Bone marrow (tissue), 2 donors: ENCODE data around the gene NFATC3.

Experiments used
- DNase-seq, 2 donors: peaks; one replicate each; lab custom pipeline; 2025; lab: John Stamatoyannopoulos, UW

NFATC3 gene

DNA sequence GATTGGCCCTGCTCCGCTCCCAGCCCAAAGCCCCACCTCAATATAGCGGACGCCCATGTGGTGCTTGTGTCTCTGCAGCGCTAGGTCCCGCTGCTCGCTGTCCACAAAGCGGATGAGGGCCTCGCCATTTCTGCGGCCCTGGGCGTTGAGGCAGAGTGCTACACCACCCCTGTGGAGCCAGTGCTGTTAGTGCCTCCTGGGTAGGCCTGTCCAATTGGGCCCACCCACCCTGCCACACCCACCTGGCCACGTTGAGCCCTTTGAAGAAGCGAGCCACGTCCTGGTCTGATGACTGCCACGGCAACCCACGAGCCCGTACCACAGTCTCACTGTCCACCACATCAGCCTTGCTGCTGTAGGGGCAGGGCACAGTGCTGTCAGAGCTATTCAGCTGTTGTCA, 147.2 kb downstream of the NFATC3 start:
- DNase-seq: no peak

- no peak for DNase-seq
Measured at GRCh38 chr16:68233085-68233834, 148.1 kb downstream of the NFATC3 start.

GRCh38 chr16:68233835-68234187, 148.6 kb downstream of the NFATC3 start:
- no peak for DNase-seq

DNA sequence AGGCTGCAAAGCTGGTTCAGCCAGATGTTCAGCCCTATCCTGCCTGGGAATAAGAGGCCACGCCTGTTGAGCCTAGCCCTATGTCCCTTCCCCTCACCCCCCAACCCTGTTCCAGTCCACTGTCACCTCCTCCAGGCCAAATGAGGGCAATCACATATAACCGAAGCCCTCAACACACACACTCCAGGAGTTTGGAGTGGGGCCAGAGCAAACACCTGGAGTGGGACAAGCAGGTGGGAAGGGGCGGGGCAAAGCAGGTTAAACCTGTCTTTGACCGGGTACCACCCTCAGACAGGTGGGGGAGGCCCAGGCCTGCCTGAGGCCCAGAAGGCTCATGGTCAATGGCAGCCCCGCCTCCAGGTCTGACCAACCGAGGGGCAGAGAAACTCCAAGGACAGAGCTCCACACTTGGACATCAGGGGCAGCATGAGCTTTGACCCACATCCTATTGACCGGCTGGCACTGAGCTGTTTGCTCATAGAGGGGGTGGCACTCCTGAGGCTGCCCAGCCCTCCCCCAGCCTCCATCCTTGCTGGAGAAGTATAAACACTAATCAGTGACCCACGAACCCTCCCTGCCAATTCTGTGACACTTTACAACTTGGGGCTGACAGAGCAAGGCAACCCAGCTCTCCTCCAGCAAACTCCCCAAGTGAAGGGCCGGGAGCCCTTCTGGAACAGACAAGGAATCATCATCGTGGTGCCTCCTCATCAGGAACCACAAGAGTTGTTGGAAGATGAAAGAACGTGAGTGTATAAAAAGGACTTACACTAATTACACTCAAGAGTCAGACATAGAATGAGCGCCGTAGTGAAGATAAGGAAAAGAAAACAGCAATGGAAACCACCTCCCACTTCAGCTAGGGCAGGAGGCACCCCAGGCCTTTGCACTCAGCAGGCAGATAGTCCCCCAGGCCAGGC, 149.3 kb downstream of the NFATC3 start:
- DNase-seq: peak in 1 of 2 donors; percentile 12

GRCh38 chr16:68235108-68235886, 150.1 kb downstream of the NFATC3 start:
- DNase-seq: no peak

- no peak for DNase-seq
Measured at GRCh38 chr16:68235887-68236136, 150.6 kb downstream of the NFATC3 start, which contains the start of gene ESRP2. TSS of gene ESRP2 (minus strand) at chr16:68236127. CDS start at chr16:68236045, 82 bp downstream.

GRCh38 chr16:68236137-68236825, 151.1 kb downstream of the NFATC3 start:
- no peak for DNase-seq

GRCh38 chr16:68236826-68237242, 151.7 kb downstream of the NFATC3 start:
- DNase-seq: no peak

DNA sequence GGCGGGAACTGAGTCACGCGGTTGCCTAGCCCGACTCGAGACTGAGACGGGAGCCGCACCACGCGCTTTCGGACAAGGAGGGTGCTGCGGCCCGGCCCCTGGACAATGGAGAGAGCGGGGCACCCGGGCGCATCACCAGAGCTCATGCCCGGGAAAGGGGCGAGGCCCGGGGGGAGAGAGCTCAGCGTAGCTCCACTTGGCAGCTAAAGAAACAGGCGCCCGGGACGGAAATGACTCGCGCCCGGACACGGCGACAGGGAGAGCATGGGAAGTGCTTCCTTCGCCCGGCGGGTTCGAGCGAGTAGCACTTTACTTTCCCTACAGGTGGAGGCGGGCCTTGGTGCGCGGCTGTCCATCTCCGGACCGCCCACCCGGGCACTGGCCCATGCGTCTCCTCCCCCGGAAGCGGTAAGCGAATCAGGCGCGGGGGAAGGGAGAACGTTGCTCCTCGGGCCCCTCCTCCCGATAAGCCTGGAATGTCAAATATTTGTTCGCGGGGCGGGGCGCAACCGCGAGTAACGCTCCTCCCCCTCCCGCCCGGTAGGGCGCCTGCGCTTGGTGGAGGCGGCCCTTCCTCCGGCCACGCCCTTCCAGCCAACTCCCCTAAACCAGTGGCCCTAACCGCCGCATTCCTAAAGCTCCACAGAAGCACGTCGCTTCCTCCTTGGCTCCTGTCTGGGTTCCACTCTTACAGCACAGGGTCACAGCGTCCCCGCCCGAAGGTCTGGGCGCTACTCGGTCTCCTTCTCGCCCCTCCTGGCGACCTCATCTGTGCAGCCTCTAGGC, 152.3 kb downstream of the NFATC3 start:
- DNase-seq: peak; percentile 75 to 76

DNA sequence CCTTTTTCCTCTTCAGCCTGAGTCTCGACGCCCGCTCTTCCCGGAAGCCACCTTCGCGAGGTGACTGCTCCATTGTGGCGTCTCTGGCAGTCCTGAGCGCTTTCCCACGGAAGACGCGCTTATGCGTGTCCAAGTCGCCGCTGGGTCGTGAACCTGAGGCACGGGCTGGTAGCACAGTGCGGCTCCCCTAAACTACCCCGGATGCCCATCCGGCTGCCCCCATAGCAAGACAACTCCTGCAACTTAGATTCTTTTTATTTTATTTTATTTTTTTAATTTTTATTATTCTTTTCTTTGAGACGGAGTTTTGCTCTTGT, 152.8 kb downstream of the NFATC3 start:
- no peak for DNase-seq

DNA sequence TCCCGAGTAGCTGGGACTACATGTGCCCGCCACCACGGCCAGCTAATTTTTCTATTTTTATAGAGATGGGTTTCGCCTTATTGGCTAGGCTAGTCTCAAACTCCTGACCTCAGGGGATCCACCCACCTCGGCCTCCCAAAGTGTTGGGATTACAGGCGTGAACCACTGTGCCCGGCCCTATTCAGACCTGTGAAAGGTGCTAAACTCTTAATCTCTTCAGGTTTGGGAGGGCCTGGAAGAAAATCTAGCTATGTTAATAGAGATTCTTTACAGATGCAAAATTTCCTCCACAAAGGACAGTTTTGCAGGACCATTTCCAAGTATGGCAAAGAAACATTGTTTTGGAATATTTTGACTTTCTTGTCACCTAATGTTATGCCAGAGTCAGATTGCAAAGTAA, 156.9 kb downstream of the NFATC3 start:
- no peak for DNase-seq

GRCh38 chr16:68242926-68243858, 158.0 kb downstream of the NFATC3 start:
- DNase-seq: no peak

DNA sequence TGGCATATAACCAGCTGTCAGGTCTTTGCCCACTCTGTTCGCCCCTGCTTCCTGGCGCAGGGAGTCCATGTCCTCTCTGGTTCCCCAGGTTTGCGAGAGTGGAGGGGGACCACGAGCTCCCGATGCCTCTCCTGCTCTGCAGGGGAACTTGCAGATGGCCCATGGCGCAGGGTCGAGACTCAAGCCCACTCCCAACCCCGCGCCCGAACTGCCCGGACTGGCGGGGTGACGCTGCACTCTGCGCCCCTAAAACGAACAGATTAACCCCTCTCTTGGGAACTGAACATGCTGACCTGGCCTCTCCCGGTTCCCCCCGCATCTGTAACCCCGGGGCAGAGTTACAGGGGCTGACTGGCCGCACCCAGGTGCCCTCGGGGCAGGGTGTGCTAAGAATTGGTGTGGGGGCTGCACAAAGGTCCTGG, 159.3 kb downstream of the NFATC3 start:
- no peak for DNase-seq

DNA sequence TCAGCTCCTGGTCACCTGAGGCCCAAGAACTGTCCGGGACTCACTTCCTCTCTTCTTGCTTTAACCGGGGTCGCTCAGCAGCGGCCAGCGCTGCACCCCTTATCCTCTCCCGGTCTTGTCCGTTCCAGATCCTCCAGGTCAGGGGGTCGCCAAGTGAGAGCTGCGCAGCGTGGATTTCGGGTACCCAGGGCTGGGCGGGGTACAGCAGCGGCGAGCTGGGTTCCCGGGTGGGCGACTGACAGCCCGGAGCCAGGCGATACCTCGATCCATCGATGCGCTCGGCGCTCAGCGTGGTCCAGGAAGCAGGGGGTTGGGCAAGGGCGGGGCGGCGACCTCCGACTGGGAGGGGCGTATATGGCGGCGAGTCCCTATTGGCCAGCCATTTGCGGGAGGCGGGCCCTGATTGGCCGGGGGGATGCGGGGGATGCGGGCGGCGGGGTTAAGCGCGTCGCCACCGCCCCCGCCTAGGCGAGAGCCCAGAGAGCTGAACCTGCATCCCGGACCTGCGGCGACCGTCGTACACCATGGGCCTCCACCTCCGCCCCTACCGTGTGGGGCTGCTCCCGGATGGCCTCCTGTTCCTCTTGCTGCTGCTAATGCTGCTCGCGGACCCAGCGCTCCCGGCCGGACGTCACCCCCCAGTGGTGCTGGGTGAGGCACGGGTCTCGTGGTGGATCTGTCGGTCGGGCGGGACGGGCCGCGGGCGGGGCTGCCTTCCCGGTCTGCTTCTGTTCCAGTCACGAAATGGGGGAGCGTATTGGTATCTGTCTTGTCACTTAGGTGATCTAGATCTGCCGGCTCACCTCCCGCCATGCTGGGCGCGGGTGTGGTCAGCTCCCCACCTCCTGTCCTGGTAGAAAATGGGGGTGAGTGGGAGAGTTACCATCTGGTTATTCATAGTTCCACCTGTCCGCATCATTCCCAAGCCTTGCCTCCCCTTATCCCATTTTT, 160.0 kb downstream of the NFATC3 start, which contains the start of gene PLA2G15:
TSS of gene PLA2G15 (plus strand) at position 471 of the 951 bp plus-strand sequence. CDS start at position 525, 54 bp downstream.
- peak; percentile 83 to 89 for DNase-seq

GRCh38 chr16:68246121-68246520, 161.0 kb downstream of the NFATC3 start:
- DNase-seq: no peak

DNA sequence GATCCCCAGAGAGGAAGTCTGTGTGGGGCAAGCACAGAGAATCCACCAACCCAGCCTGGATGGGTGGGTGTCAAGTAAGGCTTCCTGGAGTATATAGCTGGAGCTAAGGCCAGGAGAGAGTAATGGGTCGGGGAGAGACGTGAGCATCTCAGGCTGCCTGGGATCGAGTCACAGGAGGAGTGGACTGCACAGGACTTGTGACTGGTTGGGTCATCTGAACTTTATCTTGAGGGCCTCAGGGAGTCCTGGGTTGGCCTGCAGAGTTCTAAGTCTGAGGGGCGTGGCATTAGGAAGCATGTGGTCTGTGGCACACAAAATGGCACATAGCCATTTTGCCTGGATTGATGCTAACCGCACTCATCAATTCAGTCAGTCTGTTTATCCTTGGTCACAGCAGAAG, 161.5 kb downstream of the NFATC3 start:
- DNase-seq: no peak

DNA sequence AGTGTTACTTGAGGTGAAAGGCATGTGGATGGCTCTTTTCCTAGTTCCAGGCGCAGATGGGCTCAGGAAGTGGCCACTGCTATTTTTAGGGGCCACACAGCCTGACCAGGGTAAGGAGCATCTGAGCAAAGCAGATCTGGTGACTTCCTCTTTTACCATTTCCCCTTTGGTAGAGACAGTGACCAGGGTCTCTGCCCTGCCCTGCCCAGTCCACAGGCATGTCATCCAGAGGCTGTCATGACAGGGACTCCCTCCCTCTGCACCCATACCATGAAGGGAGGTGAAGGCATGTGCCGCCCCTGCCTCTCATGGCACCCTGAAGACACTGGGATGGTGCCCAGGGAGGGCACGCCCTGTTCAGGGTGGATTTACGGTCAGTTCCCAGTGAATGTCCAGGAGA, 162.2 kb downstream of the NFATC3 start:
- no peak for DNase-seq

DNA sequence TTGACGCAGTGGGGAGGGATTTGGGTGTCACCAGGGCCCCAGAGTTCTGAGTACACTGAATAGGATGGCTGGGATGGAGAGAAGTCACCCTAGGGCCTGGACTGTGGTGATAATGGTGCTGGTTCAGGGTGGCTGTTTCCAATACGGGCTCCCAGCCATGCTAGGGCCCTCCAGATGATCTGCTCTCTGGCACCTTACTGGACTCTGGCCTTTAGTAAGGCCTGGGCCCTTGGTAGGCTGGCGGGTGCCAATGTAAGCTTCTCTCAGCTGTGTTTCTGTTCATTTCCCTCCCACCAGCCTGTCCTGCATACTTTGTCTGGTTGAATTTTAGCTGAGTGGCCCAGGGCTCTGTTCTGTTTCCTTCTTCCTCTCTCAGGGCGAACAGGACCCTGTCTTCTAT, 162.8 kb downstream of the NFATC3 start:
- DNase-seq: no peak

DNA sequence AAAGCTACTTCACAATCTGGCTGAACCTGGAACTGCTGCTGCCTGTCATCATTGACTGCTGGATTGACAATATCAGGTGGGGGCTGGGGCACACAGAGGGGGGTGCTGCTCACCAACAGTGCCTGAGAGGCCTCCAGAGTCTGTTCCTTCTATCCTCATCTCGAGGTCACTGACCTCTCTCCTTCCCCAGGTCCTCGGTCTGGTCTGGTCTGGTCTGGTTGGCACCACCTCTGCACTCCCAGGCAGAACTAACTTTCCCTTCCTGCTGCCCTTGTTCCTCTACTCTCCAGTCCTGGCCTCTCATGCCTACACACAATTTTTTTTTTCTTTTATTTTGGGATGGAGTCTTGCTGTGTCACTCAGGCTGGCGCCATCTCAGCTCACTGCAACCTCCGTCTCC, 164.2 kb downstream of the NFATC3 start:
- no peak for DNase-seq
